Measurements from ENCODE around the gene ADH1A.
"Not testable (repeated sequence)": the region's sequence is repeated elsewhere in the genome, so short reads cannot be mapped to it uniquely, and the experiment has no call there.

The ADH1A gene

DNA sequence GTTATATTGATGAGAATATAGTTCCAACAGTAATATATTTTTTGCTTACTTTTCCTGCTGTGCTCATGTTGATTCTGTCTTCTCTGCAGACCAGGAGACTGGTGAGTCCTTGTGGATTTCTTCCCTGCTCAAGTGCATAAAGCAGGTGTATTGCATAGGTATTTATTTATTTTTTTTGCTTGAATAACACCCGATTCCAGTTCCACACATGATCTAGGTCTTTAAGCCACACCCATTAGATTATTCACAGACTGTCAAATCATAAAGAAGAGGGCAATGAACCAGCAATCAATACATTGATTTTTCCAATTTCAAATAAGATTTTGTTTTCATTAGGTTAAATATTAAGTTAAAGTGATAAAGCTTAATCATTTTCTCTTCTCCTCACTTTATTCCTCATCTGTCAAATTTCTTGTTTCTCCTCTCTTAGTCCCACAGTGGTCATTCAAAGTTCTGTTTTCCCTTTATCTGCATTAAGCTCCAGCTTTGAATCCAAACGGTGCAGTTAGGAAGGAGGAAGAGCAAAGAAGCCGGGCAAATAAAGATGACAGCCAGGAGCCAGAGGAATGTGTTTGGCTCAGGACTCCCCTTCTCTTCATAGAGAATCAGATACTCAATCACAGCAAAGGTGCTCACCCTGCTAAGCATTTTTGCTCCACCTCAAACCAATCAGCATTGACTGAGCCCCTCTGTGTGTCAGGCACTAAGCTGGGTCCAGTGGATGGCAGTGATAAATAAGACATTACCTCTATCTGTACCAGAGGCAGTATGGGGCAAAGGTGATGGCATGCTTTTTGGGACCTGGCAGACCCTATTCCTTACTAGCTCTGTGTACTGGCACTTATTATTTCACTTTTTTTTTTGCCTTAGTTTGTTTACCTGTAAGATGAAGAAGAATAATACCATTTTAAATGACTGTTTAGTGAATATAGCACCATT lies at the start of gene ADH1A:
TSS of gene ADH1A (minus strand) at position 138 of the 939 bp plus-strand sequence. CDS start at position 67, 71 bp downstream.
- no peak for DNase-seq

GRCh38 chr4:99339172-99339571 lies 48.4 kb upstream of the ADH1A start:
- no peak for DNase-seq

GRCh38 chr4:99336553-99336952 lies 45.8 kb upstream of the ADH1A start:
- no peak for DNase-seq

GRCh38 chr4:99334880-99335279 lies 44.1 kb upstream of the ADH1A start:
- DNase-seq, result no peak

- DNase-seq, result no peak
Measured at GRCh38 chr4:99330648-99331047, 39.9 kb upstream of the ADH1A start.

DNA sequence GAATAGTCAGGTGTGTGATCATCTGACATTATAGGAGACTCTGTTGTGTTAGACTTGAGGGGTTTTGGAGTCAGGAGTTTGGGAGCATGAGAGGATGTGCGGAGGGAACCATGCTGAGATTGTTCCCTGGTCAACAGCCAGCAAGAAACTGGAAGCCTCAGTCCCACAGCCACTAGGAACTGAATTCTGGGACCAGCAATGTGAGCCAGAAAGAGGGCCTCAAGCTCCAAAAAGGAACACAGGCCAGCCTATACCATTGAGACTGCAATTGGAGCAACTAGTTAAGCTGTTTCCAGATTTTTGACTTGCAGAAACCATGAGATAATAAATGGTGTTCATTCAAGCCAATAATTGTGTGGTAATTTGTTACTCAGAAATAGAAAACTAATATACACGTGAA lies 39.1 kb upstream of the ADH1A start:
- DNase-seq, result no peak

- no peak for DNase-seq
Measured at GRCh38 chr4:99324979-99325378, 34.2 kb upstream of the ADH1A start.

DNA sequence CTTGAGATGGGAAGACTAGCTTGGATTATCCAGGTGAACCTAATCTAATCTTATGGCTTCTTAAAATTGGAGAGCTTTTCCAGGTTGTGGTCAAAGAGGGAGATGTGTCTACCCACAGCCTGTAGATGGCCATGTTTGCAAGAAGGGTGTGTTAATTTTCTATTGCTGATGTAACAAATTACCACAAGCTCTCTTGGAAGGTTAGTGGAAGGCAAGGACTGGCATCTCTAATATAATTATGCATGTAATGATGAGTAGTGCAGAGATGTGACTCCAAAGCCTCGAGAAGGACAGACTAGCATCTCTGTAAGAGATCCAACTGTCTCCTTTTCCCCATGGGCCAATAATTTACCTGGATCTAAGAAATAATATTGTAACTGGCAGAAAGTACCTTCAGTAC lies 33.6 kb upstream of the ADH1A start:
- no peak for DNase-seq

- no peak for DNase-seq
Measured at GRCh38 chr4:99323756-99324155, 33.0 kb upstream of the ADH1A start.

GRCh38 chr4:99321241-99322191 lies 30.7 kb upstream of the ADH1A start, which contains the start of gene ADH1B:
Gene ADH1B (minus strand): TSS chr4:99321401. CDS start chr4:99321331, 70 bp downstream.
- DNase-seq, result no peak

DNA sequence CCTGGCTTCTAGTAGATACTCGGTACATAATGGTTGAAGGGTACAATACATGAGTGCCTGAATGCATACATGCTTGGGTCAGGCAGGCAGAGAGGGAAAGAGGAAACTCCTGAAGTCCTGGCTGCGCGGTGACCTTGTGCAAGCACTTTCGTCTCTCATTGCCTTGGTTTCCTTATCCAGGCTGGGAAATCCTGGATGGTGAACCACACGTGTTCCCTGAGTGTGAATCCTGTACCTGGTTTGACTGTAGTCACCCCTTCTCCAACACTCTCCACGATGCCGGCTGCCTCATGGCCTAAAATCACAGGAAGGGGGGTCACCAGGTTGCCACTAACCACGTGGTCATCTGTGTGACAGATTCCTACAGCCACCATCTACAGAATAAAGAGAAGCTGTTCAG lies 27.0 kb upstream of the ADH1A start:
- DNase-seq, result not testable (repeated sequence)

DNA sequence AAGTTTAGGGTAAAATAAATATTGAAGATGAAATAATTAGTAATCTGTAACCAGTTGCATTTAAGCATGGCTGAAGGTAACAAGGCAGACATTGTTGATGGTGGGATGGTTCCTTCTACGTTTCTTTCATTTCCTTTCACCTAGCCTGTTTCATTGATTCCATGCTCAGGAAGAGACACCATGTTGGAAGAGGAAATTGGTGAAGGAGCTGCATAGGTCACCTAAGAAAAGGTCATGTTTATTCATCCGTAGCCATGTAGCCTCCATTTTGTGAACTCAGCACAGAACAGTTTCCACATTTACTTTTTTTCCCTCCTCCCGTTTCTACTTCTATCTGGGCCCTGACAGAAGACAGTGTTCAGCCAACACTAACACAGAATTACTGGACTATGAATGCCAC lies 26.6 kb upstream of the ADH1A start:
- DNase-seq, result no peak

DNA sequence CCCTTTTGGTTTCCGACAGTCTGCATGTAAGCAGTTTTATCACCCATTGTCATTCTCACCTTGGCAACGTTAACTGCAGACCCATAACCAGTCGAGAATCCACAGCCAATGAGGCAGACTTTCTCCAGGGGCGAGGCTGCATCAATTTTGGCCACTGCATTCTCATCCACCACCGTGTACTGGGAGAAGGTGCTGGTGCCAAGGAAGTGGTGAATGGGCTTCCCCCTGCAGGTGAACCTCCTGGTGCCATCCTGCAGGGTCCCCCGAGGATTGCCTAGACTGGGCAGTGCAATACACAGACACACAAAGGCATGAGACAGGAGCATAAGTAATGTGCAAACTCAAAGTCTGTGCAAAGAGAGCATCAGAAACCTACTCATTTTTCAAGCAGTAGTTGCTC lies 25.1 kb upstream of the ADH1A start:
- DNase-seq, result no peak

- DNase-seq, result no peak
Measured at GRCh38 chr4:99314211-99314610, 23.4 kb upstream of the ADH1A start.

DNA sequence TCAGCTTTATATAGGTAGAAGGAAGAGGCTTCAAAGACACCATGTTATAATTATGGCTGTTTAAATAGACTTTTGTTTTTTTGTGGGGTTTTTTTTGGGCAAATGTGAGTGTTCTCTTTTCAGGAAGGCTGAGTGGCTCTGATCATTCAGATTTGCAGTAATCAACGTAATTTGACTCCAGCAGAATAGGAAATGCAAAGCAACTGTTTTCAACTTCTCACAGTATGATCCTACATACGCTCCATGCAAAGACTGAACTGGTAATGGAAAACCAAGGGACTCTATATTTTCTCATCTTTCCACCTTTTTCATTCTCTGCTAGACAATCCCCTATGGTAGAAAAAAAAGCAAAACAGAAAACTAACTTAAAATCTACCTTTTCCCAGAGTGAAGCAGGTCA lies 19.6 kb upstream of the ADH1A start:
- DNase-seq, result no peak

GRCh38 chr4:99305638-99306400 lies 15.0 kb upstream of the ADH1A start:
- no peak for DNase-seq

GRCh38 chr4:99301376-99302164 lies 10.8 kb upstream of the ADH1A start:
- no peak for DNase-seq

GRCh38 chr4:99300934-99301333 lies 10.1 kb upstream of the ADH1A start:
- no peak for DNase-seq

GRCh38 chr4:99293357-99293756 lies 2.6 kb upstream of the ADH1A start:
- DNase-seq, result no peak

DNA sequence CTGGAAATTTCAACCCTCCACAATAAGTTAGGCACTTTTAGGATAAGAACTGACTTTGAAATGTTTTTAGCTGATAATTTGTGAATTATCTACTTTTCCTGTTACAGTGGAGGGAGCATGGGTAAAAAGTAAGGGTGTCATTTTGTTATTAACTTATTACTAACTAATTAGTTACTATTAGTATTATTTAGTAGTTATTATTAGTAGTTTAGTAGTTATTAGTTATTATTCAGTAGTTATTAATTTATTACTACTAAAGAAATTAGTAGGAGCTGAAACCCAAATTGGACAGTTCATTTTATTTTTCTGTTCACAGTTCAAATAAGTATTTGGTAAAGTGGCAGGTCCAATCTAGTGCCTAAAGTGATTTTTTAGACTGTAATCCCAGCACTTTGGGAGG lies 5.4 kb downstream of the ADH1A start:
- DNase-seq, result no peak

DNA sequence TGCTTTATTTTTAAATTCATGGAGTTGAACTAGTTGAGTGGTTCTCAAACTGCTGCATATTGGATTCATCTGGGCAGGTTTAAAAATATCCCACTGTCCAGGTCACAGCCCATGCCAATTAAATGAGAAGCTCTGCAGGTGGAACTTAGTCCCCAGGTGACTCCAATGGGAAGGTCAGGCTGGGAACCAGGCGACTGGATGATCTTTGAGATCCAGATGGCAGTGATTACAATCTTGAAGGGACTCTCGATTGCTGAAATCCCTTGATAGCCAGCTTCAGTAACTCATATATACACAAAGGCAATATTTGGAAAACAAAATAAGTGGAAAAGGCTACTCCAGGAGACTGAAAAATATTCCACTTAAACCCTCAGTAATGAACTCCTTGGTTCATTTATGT lies 8.1 kb downstream of the ADH1A start:
- no peak for DNase-seq

GRCh38 chr4:99281261-99281660 lies 9.5 kb downstream of the ADH1A start:
- DNase-seq, result no peak
